HG03103 (cell line): ENCODE data around the gene SND1.
"Not testable (repeated sequence)": the region's sequence is repeated elsewhere in the genome, so short reads cannot be mapped to it uniquely, and the experiment has no call there.

Source experiments
- ATAC-seq: cut with Tn5 transposase; IDR thresholded peaks from one replicate; pipeline ENCODE4 v1.9.1; 2021; ENCODE audit warnings: low read depth; ENCODE audit not compliant: unreplicated experiment

The SND1 gene

GRCh38 chr7:127900732-127901685 lies 249.0 kb downstream of the SND1 start:
- no peak for ATAC-seq

DNA sequence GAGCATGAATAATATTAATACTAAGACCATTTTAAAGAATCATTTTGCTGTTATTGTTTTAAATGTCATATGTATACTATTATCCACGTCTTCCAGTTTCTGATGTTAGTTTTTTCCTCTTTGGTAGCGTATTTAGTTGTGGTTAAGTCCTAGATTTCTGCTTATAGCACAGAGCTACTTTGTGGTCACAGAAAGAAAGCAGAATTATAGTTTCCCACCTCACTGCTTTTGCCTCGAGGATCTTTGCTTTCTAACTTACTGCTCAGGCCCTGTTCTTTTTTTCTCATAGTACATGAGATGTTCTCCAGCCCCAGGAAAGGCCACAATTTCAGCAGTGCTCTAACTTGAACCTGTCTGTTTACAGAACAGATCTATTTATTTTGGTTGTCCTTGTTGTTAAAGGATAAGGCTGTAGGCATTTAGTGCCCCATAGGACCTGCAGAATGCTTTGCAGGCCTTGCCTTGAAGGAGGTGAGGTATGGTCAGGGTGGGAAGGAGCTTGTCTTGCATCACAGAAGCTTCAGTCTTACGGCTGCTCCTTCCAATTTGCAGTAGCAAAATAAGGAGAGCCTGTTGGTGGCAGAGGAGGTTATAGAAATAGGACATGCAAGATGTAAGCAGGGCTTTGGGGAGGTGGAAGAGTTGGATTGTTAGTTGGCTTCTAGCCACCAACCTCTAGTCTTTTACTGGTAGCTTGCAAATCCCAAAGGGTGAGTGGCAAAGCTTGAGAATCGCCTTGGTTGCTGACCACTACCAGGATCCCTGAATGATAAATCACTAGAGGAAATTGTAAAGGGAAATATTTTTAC lies 250.1 kb downstream of the SND1 start:
- ATAC-seq, result peak; percentile 34

- not testable (repeated sequence) for ATAC-seq
These were observed 250.8 kb downstream of the SND1 start for GRCh38 chr7:127902753-127903152.

DNA sequence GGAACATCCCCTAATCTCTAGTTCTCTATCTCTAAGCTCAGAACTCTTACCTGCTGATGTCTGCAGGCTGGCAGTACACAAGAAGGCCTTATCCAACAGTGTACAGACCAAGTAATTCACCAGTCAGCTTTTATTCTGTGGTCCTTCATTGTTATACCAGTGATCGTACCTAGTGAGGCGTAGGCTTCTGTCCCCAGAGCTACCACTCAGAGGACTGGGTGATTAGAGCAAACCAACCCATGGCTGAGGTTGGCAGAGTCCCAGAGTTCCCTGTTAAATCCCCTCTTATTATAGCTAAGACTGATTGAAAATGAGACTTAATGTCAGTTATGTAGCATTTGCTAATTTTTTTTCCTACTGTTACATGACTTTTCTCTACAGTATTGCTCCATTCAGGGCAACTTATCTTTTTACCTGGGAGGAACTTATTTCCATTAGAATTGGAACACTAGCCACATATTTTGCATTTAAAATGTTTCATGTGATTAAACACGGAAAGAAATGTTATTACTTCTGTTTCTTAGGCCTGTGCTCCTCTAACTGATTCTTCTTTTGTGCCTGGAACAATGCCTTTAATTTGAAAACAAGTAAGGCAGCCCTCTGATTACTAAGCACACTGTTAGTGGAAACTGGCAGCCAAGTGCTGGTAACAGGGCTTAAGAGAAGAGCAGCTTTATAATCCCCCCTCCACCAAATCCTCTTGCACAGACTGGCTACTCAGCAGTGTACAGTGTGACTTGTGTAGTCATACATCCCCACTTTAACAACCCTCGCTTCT lies 252.1 kb downstream of the SND1 start:
- ATAC-seq, result no peak

- no peak for ATAC-seq
These were observed 252.6 kb downstream of the SND1 start for GRCh38 chr7:127904670-127904985.

GRCh38 chr7:127905021-127905420 lies 253.0 kb downstream of the SND1 start:
- ATAC-seq, result no peak

- no peak for ATAC-seq
These were observed 253.7 kb downstream of the SND1 start for GRCh38 chr7:127905491-127906330.

- no peak for ATAC-seq
These were observed 255.4 kb downstream of the SND1 start for GRCh38 chr7:127907110-127908040.

- no peak for ATAC-seq
These were observed 256.6 kb downstream of the SND1 start for GRCh38 chr7:127908430-127909258.

- ATAC-seq, result no peak
These were observed 257.6 kb downstream of the SND1 start for GRCh38 chr7:127909424-127910152.

GRCh38 chr7:127910670-127911069 lies 258.7 kb downstream of the SND1 start:
- ATAC-seq, result no peak

- ATAC-seq, result peak; percentile 80
These were observed 260.0 kb downstream of the SND1 start for GRCh38 chr7:127911968-127912511.

- no peak for ATAC-seq
These were observed 260.9 kb downstream of the SND1 start for GRCh38 chr7:127912901-127913300.

GRCh38 chr7:127913686-127914085 lies 261.7 kb downstream of the SND1 start:
- ATAC-seq, result no peak

DNA sequence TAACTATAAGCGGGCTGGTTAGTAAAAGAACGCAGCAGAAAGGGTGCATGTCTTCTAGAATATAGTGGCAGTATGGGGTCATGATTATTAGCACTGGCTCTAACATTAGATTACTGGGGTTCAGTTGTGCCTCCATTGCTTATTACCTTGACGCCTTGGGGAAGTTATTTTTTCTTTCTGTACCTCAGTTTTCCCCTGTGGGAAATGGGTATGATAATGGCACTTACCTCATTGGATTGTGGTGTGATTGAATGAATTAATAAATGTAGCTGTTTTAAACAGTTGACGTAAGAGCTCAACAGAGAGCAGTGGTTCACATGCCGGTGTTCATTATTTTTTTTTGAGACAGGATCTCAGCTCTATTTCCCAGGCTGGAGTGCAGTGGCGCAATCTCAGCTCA lies 262.7 kb downstream of the SND1 start:
- no peak for ATAC-seq

DNA sequence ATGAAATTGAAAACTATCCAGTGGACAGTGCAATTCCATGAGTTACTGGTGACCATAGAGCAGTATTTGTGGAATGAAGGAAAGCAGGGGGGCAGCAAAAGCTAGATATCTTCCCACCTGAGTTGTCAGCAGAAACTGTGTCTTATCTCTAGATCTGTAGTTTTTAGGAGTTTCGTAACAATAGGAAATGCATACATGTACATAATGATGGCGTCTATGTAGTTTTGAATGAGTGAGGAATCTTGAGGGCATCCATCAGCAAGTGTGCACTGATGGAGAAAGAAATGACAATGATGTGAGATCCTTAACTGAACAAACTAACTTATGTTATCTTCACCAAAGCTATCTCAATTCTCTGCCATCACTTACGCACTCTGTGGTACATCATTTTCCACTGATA lies 264.7 kb downstream of the SND1 start:
- no peak for ATAC-seq

DNA sequence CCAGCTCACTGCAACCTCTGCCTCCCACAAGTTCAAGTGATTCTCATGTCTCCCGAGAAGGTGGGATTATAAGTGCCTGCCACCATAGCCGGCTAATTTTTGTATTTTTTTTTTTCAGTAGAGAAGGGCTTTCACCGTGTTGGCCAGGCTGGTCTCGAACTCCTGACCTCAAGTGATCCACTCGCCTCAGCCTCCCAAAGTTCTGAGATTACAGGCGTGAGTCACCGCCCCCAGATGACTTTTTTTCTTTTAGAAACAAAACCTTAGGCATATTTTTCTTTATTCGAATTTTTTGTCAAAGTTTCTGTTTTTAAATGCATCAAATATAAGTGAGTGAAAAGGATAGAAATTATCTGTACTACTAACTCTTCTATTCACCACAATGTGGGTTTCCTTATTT lies 266.1 kb downstream of the SND1 start:
- ATAC-seq, result no peak
